ENCODE data around the gene CDK5RAP2. TPM values are rescaled to one million over a fixed set of nuclear protein-coding genes. Genes with fewer than 3 reads are reported as not detected.

Gene CDK5RAP2
- total and polyA plus RNA-seq, 10 donors = 19.5 to 93.7 (median 61.9) TPM

GRCh38 chr9:120626512-120626911 is 46.5 kb upstream of the CDK5RAP2 start:
- 81 to 93% (median 88%) methylated on average over 1 of the region's 1 CpG for WGBS, 5 donors
- no peak for DNase-seq
- Histone ChIP-seq H3K4me3 (no peak overlapping the region), H3K27ac (peak overlapping the region in 1 of 8 donors; percentile 5), H3K36me3 (peaks cover 0 to 13% (median 0%) of the 10 kb centered on the region in 6 donors), H3K27me3 (replicated peaks in 1 of 7) (no peaks in the 10 kb centered on the region), H3K4me1 (peaks cover 0 to 19% (median 3%) of the 10 kb centered on the region in 6 donors), H3K9me3 (no peaks in the 10 kb centered on the region)
- no peak for TF ChIP-seq POLR2A (IDR thresholded peaks at IDR 0.05)
- no peak for TF ChIP-seq CTCF (IDR thresholded peaks at IDR 0.05 in 8 of 11, conservative IDR thresholded peaks at IDR 0.05 in 3 of 11)
- TF ChIP-seq POLR2AphosphoS5 (IDR thresholded peaks at IDR 0.05) = no peak
- intact Hi-C loops (cut with DNase I; ENCODE audit: low total_unique reads) = no loop called here

GRCh38 chr9:120625222-120625621 is 45.3 kb upstream of the CDK5RAP2 start:
- no peak overlapping the region for H3K4me3 ChIP-seq
- WGBS, 5 donors = 87 to 93% (median 90%) methylated on average over 6 of the region's 6 CpGs
- TF ChIP-seq POLR2AphosphoS5 (IDR thresholded peaks at IDR 0.05) (no peak), CTCF (IDR thresholded peaks at IDR 0.05 in 8 of 11, conservative IDR thresholded peaks at IDR 0.05 in 3 of 11) (no peak), POLR2A (IDR thresholded peaks at IDR 0.05) (no peak)
- H3K4me1 ChIP-seq = peaks cover 0 to 25% (median 4%) of the 10 kb centered on the region in 6 donors
- no peaks in the 10 kb centered on the region for H3K9me3 ChIP-seq
- peaks cover 0 to 25% (median 2%) of the 10 kb centered on the region in 6 donors for H3K36me3 ChIP-seq
- H3K27ac ChIP-seq = no peak overlapping the region
- intact Hi-C loops (cut with DNase I; ENCODE audit: low total_unique reads) = no loop called here
- H3K27me3 ChIP-seq (replicated peaks in 1 of 7) = no peaks in the 10 kb centered on the region
- no peak for DNase-seq

GRCh38 chr9:120622790-120623189 is 42.8 kb upstream of the CDK5RAP2 start:
- H3K4me3 ChIP-seq = no peak overlapping the region
- no peak overlapping the region for H3K27ac ChIP-seq
- intact Hi-C loops (cut with DNase I; ENCODE audit: low total_unique reads) = no loop called here
- no peak for TF ChIP-seq POLR2AphosphoS5 (IDR thresholded peaks at IDR 0.05)
- TF ChIP-seq POLR2A (IDR thresholded peaks at IDR 0.05) = no peak
- no peak for DNase-seq
- no peaks in the 10 kb centered on the region for H3K9me3 ChIP-seq
- H3K27me3 ChIP-seq (replicated peaks in 1 of 7) = no peaks in the 10 kb centered on the region
- H3K36me3 ChIP-seq = peaks cover 0 to 42% (median 2%) of the 10 kb centered on the region in 6 donors
- peaks cover 0 to 28% (median 9%) of the 10 kb centered on the region in 6 donors for H3K4me1 ChIP-seq

GRCh38 chr9:120621941-120622340 is 42.0 kb upstream of the CDK5RAP2 start:
- TF ChIP-seq POLR2A (IDR thresholded peaks at IDR 0.05) (no peak), CTCF (IDR thresholded peaks at IDR 0.05 in 8 of 11, conservative IDR thresholded peaks at IDR 0.05 in 3 of 11) (no peak), POLR2AphosphoS5 (IDR thresholded peaks at IDR 0.05) (no peak)
- H3K4me3 ChIP-seq = no peak overlapping the region
- DNase-seq = no peak
- H3K4me1 ChIP-seq = peaks cover 0 to 27% (median 9%) of the 10 kb centered on the region in 6 donors
- no peak overlapping the region for H3K27ac ChIP-seq
- WGBS, 5 donors = 87 to 100% (median 94%) methylated on average over 1 of the region's 1 CpG
- no peaks in the 10 kb centered on the region for H3K27me3 ChIP-seq (replicated peaks in 1 of 7)
- peaks cover 0 to 49% (median 2%) of the 10 kb centered on the region in 6 donors for H3K36me3 ChIP-seq
- intact Hi-C loops (cut with DNase I; ENCODE audit: low total_unique reads) = no loop called here
- H3K9me3 ChIP-seq = no peaks in the 10 kb centered on the region

Data from spleen (tissue), 11 donors.